Measurements from ENCODE around the gene NOTCH1. TPM values are rescaled to one million over a fixed set of nuclear protein-coding genes. Genes with fewer than 3 reads are reported as not detected.

NOTCH1 gene
- total RNA-seq, 3 donors from 2014 or later: 59.0 to 101 (median 72.6) TPM

DNA sequence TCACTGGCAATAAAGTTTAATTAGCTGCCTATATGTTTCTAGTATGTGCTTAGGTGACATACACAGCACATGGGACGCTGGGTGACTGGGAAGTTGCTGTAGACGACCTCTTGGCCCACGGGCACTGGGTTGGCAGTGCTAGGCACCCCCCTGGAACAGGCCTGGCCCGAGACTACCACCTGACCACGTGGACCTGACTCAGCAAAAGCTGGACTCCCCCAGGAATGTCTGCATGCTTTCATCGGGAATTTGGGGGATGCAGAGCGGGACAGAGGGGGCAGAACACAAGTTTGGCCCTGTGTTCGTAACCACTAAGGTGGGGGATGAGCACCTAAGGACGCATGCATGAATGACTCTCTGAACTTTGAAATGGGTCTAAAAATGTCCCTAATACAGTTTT lies 89.6 kb downstream of the NOTCH1 start:
- H3K9me3 ChIP-seq: no peaks in the 10 kb centered on the region
- DNase-seq (no peak), ATAC-seq (no peak)
- no peak for TF ChIP-seq CTCF (IDR thresholded peaks at IDR 0.05)
- H3K36me3 ChIP-seq (ENCODE audit: low read depth): peaks cover 20% of the 10 kb centered on the region
- no peak overlapping the region for H3K4me3 ChIP-seq
- no peaks in the 10 kb centered on the region for H3K4me1 ChIP-seq (ENCODE audit: low read depth)
- intact Hi-C loops (cut with DNase I, micrococcal nuclease): no loop called here

GRCh38 chr9:136455043-136456002 lies 90.5 kb downstream of the NOTCH1 start:
- TF ChIP-seq CTCF (IDR thresholded peaks at IDR 0.05): no peak
- Histone ChIP-seq H3K36me3 (ENCODE audit: low read depth) (peaks cover 20% of the 10 kb centered on the region), H3K9me3 (no peaks in the 10 kb centered on the region), H3K4me1 (ENCODE audit: low read depth) (no peaks in the 10 kb centered on the region), H3K4me3 (no peak overlapping the region)
- no peak for ATAC-seq
- DNase-seq: no peak
- intact Hi-C loops (cut with DNase I, micrococcal nuclease): no loop called here

DNA sequence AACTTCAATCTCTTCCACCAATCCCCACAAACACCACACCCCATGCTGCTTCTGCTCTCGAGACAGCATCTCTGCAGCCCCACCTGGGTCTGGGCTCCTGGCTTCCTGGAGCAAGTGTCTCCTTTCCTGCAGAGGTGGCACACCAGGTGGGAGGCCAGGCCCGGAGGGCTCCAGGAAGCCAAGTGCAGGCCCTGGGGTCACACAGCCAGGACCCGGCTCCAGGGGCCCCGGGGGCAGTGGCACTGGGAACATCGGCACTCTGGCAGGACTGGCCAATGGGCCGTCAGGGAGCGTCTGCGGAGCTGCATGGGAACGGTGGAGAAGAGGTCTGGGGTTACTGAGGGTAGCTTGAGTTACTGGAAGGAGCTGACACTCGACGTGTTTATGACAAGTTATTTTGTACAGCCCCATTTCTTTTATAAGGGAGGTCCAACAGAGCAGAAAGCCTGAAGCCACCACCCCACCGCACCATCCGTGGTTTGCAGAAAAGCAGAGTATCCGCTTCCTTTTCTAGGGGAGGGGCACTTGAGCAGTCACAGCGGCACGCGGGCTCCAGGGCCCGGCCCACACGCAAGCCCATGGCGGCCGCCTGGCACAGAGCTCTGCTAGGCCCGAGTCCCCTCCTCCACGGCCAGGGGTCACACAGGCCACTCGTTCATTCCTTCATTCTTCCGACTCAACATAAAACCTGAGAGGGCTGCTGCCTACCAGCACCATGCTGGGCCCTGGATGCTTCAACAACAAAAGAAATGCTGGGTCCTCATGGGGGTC lies 91.6 kb downstream of the NOTCH1 start:
- no peak for DNase-seq
- ATAC-seq: no peak
- intact Hi-C loops (cut with DNase I, micrococcal nuclease): no loop called here

DNA sequence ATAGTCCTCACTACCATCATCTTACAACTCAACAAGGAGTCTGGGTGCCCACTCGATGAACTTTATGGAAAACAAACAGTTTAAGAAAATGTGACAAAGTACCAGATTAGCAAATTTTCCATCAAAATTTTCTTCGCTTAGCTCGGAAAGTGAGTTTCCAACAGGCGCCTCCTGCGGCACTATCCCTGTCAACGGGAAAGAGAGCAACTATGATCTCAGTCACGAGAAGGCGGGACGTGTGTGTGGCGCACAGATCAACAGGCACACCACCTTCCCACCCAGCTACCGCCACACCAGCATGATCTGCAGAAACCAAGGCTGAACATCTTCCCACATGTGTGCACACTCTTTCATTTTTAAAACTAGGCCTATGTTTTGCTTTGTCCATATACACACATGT lies 92.5 kb downstream of the NOTCH1 start:
- DNase-seq: no peak
- peaks cover 8% of the 10 kb centered on the region for H3K36me3 ChIP-seq (ENCODE audit: low read depth)
- H3K4me1 ChIP-seq (ENCODE audit: low read depth): no peaks in the 10 kb centered on the region
- no peaks in the 10 kb centered on the region for H3K9me3 ChIP-seq
- H3K4me3 ChIP-seq: no peak overlapping the region
- no peak for TF ChIP-seq CTCF (IDR thresholded peaks at IDR 0.05)
- intact Hi-C loops (cut with DNase I, micrococcal nuclease): no loop called here
- ATAC-seq: no peak

More for the DNA sequence above, 91.6 kb downstream of the NOTCH1 start:
- Histone ChIP-seq H3K36me3 (ENCODE audit: low read depth) (peaks cover 13% of the 10 kb centered on the region), H3K4me3 (no peak overlapping the region), H3K9me3 (no peaks in the 10 kb centered on the region), H3K4me1 (ENCODE audit: low read depth) (no peaks in the 10 kb centered on the region)
- no peak for TF ChIP-seq CTCF (IDR thresholded peaks at IDR 0.05)

- Histone ChIP-seq H3K4me1 (ENCODE audit: low read depth) (no peaks in the 10 kb centered on the region), H3K36me3 (ENCODE audit: low read depth) (peaks cover 8% of the 10 kb centered on the region), H3K9me3 (no peaks in the 10 kb centered on the region), H3K4me3 (no peak overlapping the region)
- intact Hi-C loops (cut with DNase I, micrococcal nuclease): no loop called here
- TF ChIP-seq CTCF (IDR thresholded peaks at IDR 0.05): no peak
- no peak for DNase-seq
- no peak for ATAC-seq
Measured at GRCh38 chr9:136451221-136451877, 94.5 kb downstream of the NOTCH1 start.

All from mucosa of descending colon (tissue), 3 donors.